Keratinocyte (primary cell): ENCODE results near the gene KRTAP10-6. TPM values are rescaled to one million over a fixed set of nuclear protein-coding genes. Genes with fewer than 3 reads are reported as not detected.

Experiments
- DNase-seq: peaks from one replicate; pipeline ENCODE4 v3.0.0-alpha.2; 2011; ENCODE audit warnings: low read depth, missing footprints, low spot score
- FAIRE-seq: peaks from 2 replicates; lab custom pipeline; 2011; peaks lifted over from hg19 to GRCh38; lab: Jason Lieb, UNC
- H2AFZ ChIP-seq: 2 replicates; pipeline ENCODE4 v1.6.0; 2012; ENCODE audit warnings: low read length, control low read depth, inconsistent platforms; ENCODE audit not compliant: control insufficient read depth
- H3K27ac ChIP-seq: 2 replicates; pipeline ENCODE4 v1.5.1; 2011; ENCODE audit warnings: low read length; ENCODE audit not compliant: control insufficient read depth, insufficient read depth
- H3K27me3 ChIP-seq: 3 replicates; pipeline ENCODE4 v1.6.0; 2011; ENCODE audit warnings: low read length; ENCODE audit not compliant: control insufficient read depth, insufficient read depth; ENCODE audit errors: extremely low read depth
- H3K36me3 ChIP-seq, 2 experiments: 2 replicates in 1 of 2; 3 replicates in 1 of 2; pipeline ENCODE4 v1.5.1; 2011; ENCODE audit warnings: low read length in 2 of 2, mild to moderate bottlenecking in 1 of 2; ENCODE audit not compliant: control insufficient read depth in 2 of 2, insufficient read depth in 2 of 2; ENCODE audit errors: extremely low read depth in 1 of 2
- H3K4me1 ChIP-seq: 3 replicates; pipeline ENCODE4 v1.5.1; 2011; ENCODE audit warnings: low read length; ENCODE audit not compliant: control insufficient read depth, insufficient read depth; ENCODE audit errors: extremely low read depth
- H3K4me2 ChIP-seq: 3 replicates; pipeline ENCODE4 v1.6.0; 2011; ENCODE audit warnings: low read depth, low read length; ENCODE audit not compliant: control insufficient read depth, insufficient read depth; ENCODE audit errors: extremely low read depth
- H3K4me3 ChIP-seq, 3 experiments: fragments of 200-600 bp in 1 of 3; sonication (generic) in 1 of 3; 2 replicates in 2 of 3; 3 replicates in 1 of 3; pipeline ENCODE4 v1.5.1; 2011 to 2016; ENCODE audit warnings: low read length in 3 of 3, mild to moderate bottlenecking in 3 of 3, control low read depth in 2 of 3, inconsistent platforms in 1 of 3, low read depth in 1 of 3, mixed read lengths in 1 of 3, mixed run types in 1 of 3, moderate library complexity in 1 of 3; ENCODE audit not compliant: control insufficient read depth in 2 of 3, insufficient read depth in 2 of 3; ENCODE audit errors: extremely low read depth in 1 of 3
- H3K79me2 ChIP-seq: 2 replicates; pipeline ENCODE4 v1.6.0; 2012; ENCODE audit warnings: low read length; ENCODE audit not compliant: control insufficient read depth, insufficient read depth
- H3K9ac ChIP-seq: 3 replicates; pipeline ENCODE4 v1.6.0; 2011; ENCODE audit warnings: low read length; ENCODE audit not compliant: control insufficient read depth, insufficient read depth; ENCODE audit errors: extremely low read depth
- H3K9me1 ChIP-seq: 3 replicates; pipeline ENCODE4 v1.6.0; 2011; ENCODE audit warnings: low read length; ENCODE audit not compliant: control insufficient read depth, insufficient read depth; ENCODE audit errors: extremely low read depth
- H3K9me3 ChIP-seq: 2 replicates; pipeline ENCODE4 v1.5.1; 2012; ENCODE audit warnings: low read depth, low read length; ENCODE audit not compliant: control insufficient read depth
- H4K20me1 ChIP-seq: 3 replicates; pipeline ENCODE4 v1.6.0; 2011; ENCODE audit warnings: low read length; ENCODE audit not compliant: control insufficient read depth, insufficient read depth; ENCODE audit errors: extremely low read depth
- EZH2 ChIP-seq: IDR thresholded peaks from one replicate; pipeline ENCODE4 v1.6.1; 2012; ENCODE audit warnings: inconsistent platforms, mild to moderate bottlenecking, low read length, moderate library complexity
- dilution Hi-C: fragments of 300-500 bp; cut with MboI; formaldehyde crosslinking; loops from one replicate; pipeline ENCODE4 v1.7.0; 2020; ENCODE audit warnings: low sequenced_read_pairs; ENCODE audit not compliant: extremely low pct_ligation_motif_present
- polyA plus RNA-seq, 5 experiments: library from polyadenylated mRNA; depleted of rRNA in 3 of 5; stranded (reverse) in 3 of 5; stranded (forward) in 1 of 5; unstranded in 1 of 5; fragments of >200 nt; gene quantifications; 1 replicate in 1 of 5; 2 replicates in 3 of 5; 3 replicates in 1 of 5; pipeline versions ENCODE4 v1.2.1 to v1.2.3, GENCODE V29; 2011 to 2012; ENCODE audit warnings: missing spikeins in 2 of 5, low read depth in 1 of 5, low replicate concordance in 1 of 5
- TF ChIP-seq, protein P1 (sequence below), 3 experiments: IDR thresholded peaks in 1 of 3; conservative IDR thresholded peaks in 1 of 3; optimal IDR thresholded peaks in 1 of 3; 2 replicates in 2 of 3; 3 replicates in 1 of 3; pipeline versions ENCODE3 to v1.5.1; 2011; ENCODE audit warnings: low read length in 3 of 3, mild to moderate bottlenecking in 3 of 3, moderate library complexity in 2 of 3, control low read depth in 1 of 3, inconsistent platforms in 1 of 3; ENCODE audit not compliant: insufficient read depth in 2 of 3; ENCODE audit errors: extremely low read depth in 1 of 3

The KRTAP10-6 gene
- polyA plus RNA-seq, 1 donor (not counting 4 experiments of a cell fraction or from before 2014, with no cell fraction given) = not detected

DNA sequence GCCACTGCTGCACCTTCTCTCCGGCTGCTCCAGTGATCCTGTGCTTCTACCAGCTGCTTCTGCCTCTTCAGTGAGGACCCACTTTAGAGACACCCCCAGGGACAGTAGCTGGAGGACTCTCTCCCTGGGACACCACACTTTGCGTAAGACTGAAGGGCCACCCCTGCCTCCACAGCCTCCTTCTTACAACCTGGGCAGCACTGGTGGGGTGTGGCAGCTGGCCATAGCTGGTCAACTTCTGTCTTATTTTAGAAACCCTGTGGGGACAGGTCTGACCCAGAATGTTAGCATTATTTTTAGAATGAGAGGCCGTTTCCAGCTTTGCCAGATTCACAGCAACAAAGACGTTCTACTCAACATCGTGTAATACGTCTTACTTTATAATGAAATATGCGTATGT lies 33.5 kb upstream of the KRTAP10-6 start:
- Histone ChIP-seq H4K20me1 (no peaks in the 10 kb centered on the region), H3K36me3 (no peaks in the 10 kb centered on the region), H3K27ac (no peak overlapping the region), H3K4me1 (no peaks in the 10 kb centered on the region), H3K27me3 (no peaks in the 10 kb centered on the region), H3K9ac (no peak overlapping the region), H3K9me3 (peaks cover 14% of the 10 kb centered on the region), H3K9me1 (no peaks in the 10 kb centered on the region), H2AFZ (no peak overlapping the region), H3K4me3 (no peak overlapping the region), H3K4me2 (no peak overlapping the region), H3K79me2 (no peaks in the 10 kb centered on the region)
- TF ChIP-seq, protein P1, sequence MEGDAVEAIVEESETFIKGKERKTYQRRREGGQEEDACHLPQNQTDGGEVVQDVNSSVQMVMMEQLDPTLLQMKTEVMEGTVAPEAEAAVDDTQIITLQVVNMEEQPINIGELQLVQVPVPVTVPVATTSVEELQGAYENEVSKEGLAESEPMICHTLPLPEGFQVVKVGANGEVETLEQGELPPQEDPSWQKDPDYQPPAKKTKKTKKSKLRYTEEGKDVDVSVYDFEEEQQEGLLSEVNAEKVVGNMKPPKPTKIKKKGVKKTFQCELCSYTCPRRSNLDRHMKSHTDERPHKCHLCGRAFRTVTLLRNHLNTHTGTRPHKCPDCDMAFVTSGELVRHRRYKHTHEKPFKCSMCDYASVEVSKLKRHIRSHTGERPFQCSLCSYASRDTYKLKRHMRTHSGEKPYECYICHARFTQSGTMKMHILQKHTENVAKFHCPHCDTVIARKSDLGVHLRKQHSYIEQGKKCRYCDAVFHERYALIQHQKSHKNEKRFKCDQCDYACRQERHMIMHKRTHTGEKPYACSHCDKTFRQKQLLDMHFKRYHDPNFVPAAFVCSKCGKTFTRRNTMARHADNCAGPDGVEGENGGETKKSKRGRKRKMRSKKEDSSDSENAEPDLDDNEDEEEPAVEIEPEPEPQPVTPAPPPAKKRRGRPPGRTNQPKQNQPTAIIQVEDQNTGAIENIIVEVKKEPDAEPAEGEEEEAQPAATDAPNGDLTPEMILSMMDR (optimal IDR thresholded peaks at IDR 0.05 in 1 of 3, IDR thresholded peaks at IDR 0.05 in 1 of 3, conservative IDR thresholded peaks at IDR 0.05 in 1 of 3; ENCODE audit: extremely low read depth in 1 of 3, insufficient read depth in 2 of 3, low read length in 3 of 3) = no peak
- TF ChIP-seq EZH2 = no peak
- DNase-seq = no peak
- dilution Hi-C loops = no loop called here
- FAIRE-seq = no peak

DNA sequence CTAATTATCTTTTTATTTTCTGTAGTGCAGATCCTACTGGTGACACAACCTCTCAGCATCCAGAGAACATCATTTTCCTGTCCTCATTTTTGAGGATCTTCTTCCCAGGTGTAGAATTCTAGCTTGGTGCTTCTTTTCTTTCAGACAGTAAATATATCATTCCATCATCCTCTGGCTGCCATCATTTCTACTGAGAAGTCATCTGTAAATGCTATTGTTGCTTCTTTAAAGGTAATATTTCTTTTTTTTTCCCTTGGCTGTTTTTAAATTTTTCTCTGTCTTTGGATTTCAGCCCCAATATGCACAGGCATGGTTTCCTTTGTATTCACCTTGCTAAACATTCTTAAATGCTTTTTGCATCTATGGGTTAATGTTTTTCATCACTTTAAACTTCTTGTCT lies 31.3 kb upstream of the KRTAP10-6 start:
- Histone ChIP-seq H4K20me1 (no peaks in the 10 kb centered on the region), H3K36me3 (no peaks in the 10 kb centered on the region), H3K9ac (no peak overlapping the region), H3K27ac (no peak overlapping the region), H3K9me1 (no peaks in the 10 kb centered on the region), H3K79me2 (no peaks in the 10 kb centered on the region), H3K4me3 (no peak overlapping the region), H3K27me3 (no peaks in the 10 kb centered on the region), H3K4me1 (no peaks in the 10 kb centered on the region), H3K9me3 (peaks cover 13% of the 10 kb centered on the region), H3K4me2 (no peak overlapping the region), H2AFZ (no peak overlapping the region)
- FAIRE-seq = no peak
- TF ChIP-seq EZH2 = no peak
- TF ChIP-seq, protein P1 (optimal IDR thresholded peaks at IDR 0.05 in 1 of 3, IDR thresholded peaks at IDR 0.05 in 1 of 3, conservative IDR thresholded peaks at IDR 0.05 in 1 of 3; ENCODE audit: extremely low read depth in 1 of 3, insufficient read depth in 2 of 3, low read length in 3 of 3) = no peak
- DNase-seq = no peak
- dilution Hi-C loops = no loop called here
